HG02798 (cell line): ENCODE data around the gene CLCN3.
"Not testable (repeated sequence)": the region's sequence is repeated elsewhere in the genome, so short reads cannot be mapped to it uniquely, and the experiment has no call there.

Source experiments
- ATAC-seq: cut with Tn5 transposase; IDR thresholded peaks from one replicate; pipeline ENCODE4 v1.9.1; 2021; ENCODE audit warnings: mild to moderate bottlenecking; ENCODE audit not compliant: unreplicated experiment, poor library complexity

The CLCN3 gene

DNA sequence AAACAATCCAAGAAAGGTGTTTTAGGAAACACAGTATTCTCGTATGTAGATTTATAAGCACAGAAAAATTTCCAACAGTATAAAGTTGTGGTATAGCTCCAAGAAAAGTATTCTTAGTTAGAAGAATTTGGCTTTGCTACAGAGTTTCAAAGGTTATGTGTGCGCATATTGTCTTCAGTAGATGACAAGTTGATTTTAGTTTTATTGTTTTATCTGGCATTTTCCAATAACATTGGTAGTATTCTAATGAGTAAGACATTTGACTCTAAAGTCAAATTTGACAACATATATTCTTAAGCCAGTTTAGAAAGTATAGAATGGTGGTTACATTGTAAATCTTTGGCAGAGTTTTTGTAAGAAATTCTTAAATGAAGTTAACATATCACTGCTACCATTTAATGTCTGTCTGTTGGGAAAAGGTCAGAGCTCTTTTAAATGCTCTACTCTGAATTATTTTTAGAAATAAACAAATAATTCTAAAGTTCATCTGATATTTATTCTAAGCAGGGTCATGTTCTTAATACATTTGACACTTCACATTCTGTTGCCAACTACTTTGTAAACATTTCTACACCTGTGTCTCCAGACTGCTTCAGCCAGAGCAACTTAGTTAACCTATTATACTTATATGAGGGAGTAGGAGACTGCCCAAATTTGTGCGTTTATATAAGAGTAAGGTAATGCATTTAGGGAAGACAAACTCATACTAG lies 30.0 kb downstream of the CLCN3 start:
- no peak for ATAC-seq

DNA sequence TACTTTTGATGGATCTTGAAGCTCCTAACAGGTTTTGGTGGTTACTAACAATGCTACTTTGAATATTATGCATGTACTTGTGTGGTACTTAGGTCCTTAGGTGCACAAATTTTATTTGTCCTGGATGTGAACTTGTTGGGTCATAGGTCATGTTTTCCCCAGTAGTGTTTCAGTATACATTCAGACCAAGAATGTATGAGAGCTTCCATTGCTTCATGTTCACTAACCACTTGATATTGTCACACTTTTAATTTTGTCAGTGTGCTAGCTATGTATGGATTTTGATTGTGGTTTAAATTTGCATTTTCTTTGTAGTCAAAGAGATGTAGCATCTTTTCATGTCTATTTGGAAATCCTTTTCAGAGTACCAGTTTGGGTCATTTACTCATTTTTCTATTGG lies 32.2 kb downstream of the CLCN3 start:
- no peak for ATAC-seq

DNA sequence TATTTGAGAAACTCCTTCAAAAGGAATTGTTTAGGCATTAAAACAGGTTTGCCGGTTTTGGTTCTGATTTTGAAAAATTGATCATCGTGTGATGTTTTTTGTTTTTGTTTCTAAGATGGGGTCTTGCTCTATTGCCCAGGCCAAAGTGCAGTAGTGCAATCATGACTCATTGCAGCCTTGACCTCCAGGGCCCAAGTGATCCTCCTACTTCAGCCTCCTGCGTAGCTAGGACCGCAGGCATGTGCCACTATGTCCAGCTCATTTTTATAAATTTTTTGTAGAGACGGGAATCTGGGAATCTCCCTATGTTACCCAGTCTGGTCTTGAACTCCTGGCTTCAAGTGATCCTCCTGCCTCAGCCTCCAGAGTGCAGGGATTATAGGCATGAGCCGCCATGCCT lies 35.0 kb downstream of the CLCN3 start:
- ATAC-seq: no peak

DNA sequence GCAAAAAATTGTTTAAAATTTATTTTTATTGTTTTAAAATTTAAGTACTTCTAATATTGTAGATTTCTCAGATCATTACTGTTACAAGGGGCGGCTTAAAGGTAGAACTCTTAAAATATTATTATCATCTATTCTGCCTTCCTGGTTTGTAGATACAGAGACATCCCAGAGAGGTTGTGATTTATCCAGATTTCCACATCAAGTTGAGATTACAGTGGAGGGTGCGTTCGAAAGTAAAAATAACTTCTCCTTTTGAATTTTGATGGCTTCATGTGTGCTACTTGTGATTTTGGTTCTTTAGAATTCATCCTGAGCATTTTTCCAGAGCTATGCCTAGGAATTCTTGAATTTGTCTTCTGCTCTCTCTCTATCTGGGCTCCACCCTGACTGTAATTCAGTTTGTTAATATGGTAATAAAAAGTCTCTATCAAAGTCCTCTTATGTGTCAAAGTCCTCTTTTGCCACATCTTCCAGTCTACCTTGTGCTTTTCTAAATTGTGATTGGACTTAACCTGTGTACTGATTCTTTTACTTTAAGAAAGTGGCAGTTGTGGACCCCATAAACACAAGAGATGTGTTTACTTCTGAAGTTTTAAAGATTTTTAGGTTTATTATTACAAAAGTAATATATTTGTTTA lies 37.2 kb downstream of the CLCN3 start:
- no peak for ATAC-seq

DNA sequence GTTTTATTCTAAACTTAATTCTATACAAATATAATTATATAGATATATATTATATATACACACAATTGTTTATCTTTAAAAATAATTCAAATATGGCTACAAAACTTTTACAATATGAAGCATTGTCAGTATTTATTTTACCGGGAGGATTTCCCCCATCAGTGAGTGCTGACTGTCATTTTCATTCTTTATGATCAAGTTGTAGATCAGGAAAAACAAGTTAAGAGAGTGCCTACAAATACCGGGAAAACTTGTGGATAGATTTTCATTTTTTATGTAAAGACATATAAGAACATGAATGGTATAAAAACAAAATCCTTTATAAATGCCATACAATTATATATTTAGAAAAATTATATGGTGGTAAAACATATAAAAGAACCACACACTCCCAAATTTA lies 37.8 kb downstream of the CLCN3 start:
- no peak for ATAC-seq

DNA sequence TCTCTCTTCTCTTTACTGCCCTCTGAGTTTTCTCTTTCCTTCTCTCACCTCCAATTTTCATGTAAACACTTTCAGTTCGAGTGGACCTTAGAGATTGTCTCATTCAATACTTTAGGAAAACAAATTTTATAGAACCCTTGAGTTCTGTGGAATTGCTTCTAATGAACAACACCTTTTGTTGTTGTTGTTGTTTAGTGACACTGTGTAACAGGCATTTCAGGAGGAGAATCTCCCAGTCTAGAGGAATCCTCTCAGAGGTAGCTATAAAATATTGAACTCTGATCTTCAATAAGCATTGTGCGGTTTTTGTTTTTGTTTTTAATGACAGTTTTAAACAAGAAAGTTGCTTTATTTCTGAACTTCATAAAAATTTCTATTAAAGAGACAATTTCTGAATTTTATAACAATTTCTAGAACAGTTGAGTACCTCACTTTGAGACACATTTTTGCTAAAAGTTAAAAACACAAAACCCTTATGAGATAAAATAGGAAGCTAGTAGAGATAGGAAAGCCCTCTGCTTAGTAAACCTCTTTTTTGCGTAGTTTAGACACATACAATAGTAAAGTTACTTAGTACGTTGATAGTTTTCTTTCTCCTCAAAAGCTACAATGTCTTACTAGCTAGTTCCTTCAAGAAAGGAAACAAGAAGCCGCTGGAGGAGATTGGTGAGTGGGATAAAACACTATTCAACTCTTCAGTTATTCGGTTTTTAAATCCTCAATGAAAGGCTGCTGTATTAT lies 38.8 kb downstream of the CLCN3 start:
- no peak for ATAC-seq

DNA sequence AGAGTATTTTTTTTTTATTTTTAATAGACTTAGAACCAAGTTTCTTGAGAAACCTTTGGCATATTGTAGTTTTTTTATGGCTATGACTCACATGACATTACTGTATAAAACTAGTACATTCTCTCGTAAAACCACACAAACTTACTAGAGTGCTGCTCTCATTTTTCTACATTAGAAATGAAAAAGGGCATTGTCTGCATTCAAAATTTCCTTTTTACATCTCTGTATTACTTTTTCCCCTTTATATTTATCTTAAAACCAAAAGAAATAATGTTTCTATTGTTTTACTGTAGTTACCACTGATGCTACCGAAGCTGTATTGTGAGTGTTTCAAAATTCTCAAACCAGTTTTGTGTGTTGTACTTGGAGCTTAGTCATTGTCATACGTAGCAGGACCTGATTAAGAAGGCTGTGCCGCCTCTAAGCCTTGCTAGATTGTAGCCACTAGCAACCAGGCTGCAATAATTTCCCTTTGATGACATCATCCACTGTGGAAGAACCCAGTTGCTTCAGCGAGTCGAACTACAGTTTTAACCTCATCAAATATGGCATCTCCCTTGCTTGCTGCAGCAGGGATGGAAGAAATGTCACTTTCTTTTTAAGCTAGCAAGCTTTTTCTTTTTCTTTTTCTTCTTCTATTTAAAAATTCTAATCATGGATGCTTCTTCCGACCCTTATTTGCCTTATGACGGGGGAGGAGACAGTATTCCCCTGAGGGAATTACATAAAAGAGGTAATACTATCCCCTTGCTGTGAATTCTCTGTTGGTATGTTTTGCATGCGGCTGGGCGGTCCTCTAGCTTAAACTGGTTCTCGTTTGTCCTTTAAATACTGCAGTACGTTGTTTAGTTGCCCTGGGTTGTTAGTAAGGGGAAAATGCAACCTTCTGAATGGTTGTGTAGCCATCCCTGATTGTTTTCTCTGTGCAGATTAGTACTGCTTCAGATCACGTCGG lies 39.6 kb downstream of the CLCN3 start:
- ATAC-seq: peak; percentile 99

DNA sequence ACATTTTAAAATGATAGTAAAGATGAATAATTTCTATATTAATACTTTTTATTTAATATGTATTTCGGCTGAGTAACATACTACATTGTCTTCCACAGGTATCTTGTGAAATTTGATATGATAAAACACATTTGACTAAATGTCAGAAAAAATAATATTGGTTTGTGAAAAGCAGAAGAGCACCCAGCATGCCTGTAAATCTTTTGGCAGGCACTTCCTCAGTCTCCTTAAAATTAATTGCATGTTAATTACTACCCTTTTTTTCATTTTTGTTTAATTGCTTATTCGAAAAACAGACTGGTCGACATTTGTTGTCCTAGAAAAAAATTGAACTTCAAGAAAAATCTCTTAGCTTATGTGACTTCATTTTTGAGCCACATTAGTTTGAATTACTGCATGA lies 40.6 kb downstream of the CLCN3 start:
- ATAC-seq: no peak

DNA sequence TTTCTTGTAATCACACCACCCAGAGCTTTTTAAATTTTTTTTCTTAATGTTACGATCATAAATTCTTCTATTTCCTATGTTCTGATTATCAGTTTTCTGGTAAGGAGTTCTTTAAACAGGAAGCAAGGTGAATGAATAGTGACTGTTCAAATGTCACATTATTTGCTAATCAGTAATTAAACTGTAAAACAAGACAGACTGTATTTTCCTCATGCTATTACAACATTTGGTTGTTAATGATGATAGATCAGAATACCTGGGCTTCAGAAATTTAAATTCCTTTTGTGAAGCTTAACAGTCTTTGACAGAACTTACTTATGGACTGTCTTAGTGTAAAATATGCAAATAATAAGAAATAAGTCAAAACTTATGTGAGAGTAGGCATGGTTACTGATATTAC lies 41.4 kb downstream of the CLCN3 start:
- no peak for ATAC-seq

DNA sequence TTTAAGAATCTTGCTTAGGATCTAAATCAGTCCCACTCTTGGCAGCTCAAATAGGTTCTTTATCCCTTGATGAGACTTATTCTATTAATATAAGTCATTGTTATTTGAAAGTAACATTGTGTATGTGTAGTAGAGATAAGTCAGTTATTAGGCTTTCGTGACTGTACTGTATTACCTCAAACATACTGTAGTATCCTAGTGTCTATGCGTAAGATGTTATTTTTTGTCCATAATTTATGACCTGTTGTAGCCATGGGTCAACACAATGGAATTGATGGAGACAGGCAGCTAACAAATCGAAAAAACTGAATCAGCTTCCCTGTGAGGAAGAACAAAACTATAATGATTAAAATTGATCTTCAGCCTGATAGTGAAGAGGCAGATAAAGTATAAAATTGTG lies 41.8 kb downstream of the CLCN3 start:
- ATAC-seq: no peak

DNA sequence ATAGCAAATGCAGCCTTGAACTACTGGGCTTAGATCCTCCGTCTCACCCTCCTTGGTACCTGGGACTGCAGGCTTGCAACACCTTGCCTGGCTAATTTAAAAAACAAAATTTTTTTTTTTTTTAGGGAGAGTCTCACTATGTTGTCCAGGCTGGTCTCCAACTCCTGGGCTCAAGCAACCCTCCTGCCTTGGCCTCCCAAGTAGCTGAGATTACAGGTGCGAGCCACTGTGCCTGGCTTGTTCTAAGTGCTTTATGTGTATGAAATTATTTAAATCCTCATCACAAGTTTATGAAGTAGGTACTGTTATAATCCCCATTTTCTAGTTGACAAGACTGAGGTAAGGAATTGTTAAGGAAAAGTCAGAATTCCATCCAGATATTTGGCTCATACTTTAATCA lies 43.0 kb downstream of the CLCN3 start:
- no peak for ATAC-seq

DNA sequence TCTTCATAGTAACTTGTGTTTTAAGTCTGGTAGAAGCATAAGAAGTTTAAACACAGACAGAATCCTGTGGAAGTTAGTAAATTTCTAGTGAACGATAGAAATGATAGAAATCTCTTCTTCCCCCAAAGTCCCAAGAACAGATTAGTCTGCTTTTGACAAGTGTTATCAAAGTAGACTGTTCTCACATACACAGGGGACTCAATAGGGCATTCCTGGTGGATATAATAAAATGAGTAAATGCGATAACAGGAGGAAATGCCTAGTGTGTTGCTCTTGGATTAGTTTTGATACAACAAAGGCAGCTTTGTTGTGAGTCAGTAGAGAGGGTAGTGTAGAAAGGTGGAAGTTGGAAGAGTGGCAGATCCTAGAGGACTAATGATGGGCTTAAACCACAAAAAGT lies 43.5 kb downstream of the CLCN3 start:
- ATAC-seq: no peak

DNA sequence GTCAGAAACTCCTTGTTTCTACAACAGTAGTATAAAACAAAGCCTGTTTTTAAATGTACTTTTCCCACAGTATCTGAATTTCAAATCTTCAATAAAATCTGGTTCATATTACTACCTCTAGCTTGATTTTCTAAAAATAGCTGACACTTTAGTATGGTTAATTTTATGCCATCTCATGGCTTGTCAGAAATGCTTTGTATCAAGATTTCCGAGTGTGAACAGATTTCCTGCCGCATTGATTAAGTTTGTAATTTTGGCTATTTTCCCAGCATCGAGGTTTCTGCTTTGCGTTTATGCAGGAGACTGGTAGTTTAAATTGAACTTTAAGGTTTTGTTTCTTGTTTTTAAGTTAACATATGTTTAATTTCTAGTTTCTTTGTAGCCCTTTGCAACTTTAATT lies 44.2 kb downstream of the CLCN3 start:
- no peak for ATAC-seq

DNA sequence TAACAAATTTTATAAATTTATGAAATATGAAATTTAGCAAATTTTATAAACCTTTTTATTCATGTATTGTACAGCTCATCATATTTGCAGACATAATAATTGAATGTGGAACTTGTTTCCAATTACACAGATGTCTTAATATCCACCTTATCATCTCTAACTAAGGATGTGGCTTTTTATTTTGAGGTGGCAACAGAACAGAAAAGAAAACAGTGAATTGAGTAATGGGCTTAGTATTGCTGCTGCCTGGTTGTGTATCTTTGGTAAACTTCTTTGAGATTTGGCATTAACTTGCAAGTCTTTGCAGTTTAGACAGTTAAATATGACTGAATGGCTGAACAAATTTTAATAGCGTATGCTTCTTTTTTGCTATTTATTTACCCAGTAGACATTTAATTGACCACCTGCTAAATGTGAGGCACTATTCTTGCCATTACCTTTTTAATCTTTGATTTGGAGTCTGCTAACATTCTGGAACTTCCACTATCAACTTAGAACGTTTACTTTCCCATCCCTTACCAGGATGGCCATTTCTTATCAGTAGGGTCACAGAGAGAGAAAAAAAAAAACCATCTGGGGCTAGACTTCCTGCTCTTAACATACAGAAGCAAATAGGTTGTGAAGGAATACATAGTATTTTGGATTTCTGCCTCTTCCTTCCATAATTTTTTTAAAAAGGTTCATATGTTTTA lies 44.8 kb downstream of the CLCN3 start:
- ATAC-seq: no peak

DNA sequence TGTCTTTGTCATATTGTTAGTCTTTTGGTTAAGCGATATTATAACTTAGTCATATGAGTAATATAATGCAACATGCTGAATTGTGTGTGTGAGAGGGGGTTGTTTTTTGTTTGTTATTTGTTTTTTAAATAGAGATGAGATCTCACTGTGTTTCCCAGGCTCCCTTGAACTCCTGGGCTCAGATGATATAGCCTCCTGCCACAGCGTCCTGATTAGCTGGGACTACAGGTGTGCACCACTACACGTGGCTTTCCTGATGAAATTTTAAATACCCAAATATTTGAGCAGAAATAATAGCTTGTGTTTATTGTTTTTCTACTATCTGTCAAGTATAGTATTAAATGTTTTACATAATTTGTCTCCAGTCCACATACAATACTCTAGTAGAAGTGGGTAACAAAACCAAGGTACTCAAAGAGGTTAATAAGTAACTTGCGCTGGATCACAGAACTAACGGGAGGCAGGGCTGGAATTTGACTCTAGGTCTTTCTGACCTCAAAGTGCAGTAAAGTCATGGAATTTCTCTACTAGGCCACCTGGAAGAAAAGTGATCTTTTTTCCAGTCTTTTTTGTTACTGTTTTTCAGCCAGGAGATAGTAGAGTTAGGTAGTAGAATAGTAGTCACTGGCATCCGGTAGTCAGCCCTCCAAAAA lies 47.8 kb downstream of the CLCN3 start:
- ATAC-seq: no peak

DNA sequence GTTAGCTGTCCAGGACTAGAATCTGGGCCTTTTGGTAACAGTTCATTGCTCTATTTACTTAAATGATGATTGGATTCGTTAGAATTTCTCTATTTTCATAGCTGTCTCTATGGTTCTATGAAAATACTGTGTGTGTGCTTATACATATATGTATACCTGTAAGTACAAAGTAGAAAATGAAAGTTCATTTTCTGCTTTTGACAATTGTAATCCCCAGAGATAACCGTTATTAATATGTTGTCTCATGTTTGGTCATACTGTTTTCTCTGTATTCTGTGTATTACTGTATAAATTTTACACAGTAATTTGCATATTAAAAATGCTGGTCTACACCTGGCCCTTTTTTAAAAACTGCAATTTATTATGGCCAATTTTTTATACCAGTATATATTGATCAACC lies 55.4 kb downstream of the CLCN3 start:
- ATAC-seq: peak; percentile 73

DNA sequence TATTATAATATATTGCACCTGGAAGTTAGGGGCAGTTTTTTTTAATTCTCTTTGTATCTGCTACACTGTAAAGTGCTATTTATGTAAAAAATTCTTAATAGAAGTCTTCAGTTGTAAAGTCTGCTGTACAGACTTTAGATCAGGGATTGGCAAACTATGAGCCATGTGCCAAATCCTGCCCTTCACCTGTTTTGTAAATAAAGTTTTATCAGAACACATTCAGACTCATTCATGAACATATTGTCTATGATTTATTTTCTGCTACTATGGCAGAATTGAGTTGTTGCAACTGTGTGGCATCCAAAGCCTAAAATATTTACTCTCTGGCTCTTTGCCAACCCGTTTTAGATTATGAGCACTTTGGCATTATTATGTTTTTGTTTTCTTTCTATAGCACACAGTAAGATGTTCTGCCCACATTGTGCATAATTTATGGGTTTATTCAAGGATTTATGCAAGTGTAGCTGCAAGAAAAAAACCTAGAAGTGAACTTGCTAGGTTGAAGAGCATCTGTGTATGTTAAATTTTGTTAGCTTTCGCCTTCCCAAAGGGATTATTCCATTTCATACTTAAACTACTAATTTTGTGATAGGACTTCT lies 56.9 kb downstream of the CLCN3 start:
- ATAC-seq: no peak

DNA sequence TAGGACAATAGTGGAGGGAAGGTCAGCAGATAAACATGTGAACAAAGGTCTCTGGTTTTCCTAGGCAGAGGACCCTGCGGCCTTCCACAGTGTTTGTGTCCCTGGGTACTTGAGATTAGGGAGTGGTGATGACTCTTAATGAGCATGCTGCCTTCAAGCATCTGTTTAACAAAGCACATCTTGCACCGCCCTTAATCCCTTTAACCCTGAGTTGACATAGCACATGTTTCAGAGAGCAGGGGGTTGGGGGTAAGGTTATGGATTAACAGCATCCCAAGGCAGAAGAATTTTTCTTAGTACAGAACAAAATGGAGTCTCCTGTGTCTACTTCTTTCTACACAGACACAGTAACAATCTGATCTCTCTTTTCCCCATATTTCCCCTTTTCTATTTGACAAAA lies 58.1 kb downstream of the CLCN3 start:
- not testable (repeated sequence) for ATAC-seq

DNA sequence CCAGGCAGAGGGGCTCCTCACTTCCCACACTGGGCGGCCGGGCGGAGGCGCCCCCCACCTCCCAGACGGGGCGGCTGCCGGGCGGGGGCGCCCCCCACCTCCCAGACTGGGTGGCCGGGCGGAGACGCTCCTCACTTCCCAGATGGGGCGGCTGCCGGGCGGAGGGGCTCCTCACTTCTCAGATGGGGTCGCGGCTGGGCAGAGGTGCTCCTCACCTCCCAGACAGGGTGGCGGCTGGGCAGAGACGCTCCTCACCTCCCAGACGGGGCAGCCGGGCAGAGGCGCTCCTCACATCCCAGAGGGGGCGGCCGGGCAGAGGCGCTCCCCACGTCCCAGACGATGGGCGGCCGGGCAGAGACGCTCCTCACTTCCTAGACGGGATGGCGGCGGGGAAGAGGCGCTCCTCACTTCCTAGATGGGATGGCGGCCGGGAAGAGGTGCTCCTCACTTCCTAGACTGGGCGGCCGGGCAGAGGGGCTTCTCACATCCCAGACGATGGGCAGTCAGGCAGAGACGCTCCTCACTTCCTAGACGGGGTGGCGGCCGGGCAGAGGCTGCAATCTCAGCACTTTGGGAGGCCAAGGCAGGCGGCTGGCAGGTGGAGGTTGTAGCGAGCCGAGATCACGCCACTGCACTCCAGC lies 58.7 kb downstream of the CLCN3 start:
- ATAC-seq: not testable (repeated sequence)
